Measurements from ENCODE around the gene PLXNB3. TPM values are rescaled to one million over a fixed set of nuclear protein-coding genes. Genes with fewer than 3 reads are reported as not detected.
A peak's percentile ranks its signal among the peaks of the same experiment; 100 is the strongest.

Gene PLXNB3
- polyA plus RNA-seq (2012; ENCODE audit: low read depth, missing spikeins): 0.03 TPM

- no peak for TF ChIP-seq PAX5 (IDR thresholded peaks at IDR 0.05; ENCODE audit: insufficient read depth, low read length, severe bottlenecking)
- TF ChIP-seq POLR2AphosphoS5 (IDR thresholded peaks at IDR 0.05; ENCODE audit: low read depth, low read length): no peak
- TF ChIP-seq POU2F2 (IDR thresholded peaks at IDR 0.05; ENCODE audit: low read depth, low read length): no peak
- no peak for TF ChIP-seq TAF1 (IDR thresholded peaks at IDR 0.05; ENCODE audit: low read depth, low read length)
- no peak for TF ChIP-seq POLR2A (IDR thresholded peaks at IDR 0.05; ENCODE audit: low read depth, low read length)
- TF ChIP-seq SPI1 (IDR thresholded peaks at IDR 0.05; ENCODE audit: low read depth, low read length): no peak
- FAIRE-seq (peak; percentile 97), DNase-seq (ENCODE audit: insufficient read length, low spot score) (peak; percentile 64)
Observed at GRCh38 chrX:153763989-153764755, at the start of gene PLXNB3. PLXNB3 (plus strand) TSS chrX:153764249; CDS start chrX:153765536, 1,287 bp downstream.

- DNase-seq (ENCODE audit: insufficient read length, low spot score): no peak
- FAIRE-seq: no peak
- TF ChIP-seq POU2F2 (IDR thresholded peaks at IDR 0.05; ENCODE audit: low read depth, low read length) (no peak), TAF1 (IDR thresholded peaks at IDR 0.05; ENCODE audit: low read depth, low read length) (no peak), POLR2A (IDR thresholded peaks at IDR 0.05; ENCODE audit: low read depth, low read length) (no peak), PAX5 (IDR thresholded peaks at IDR 0.05; ENCODE audit: insufficient read depth, low read length, severe bottlenecking) (no peak), POLR2AphosphoS5 (IDR thresholded peaks at IDR 0.05; ENCODE audit: low read depth, low read length) (no peak), SPI1 (IDR thresholded peaks at IDR 0.05; ENCODE audit: low read depth, low read length) (no peak)
Observed at GRCh38 chrX:153714256-153714655, 49.8 kb upstream of the PLXNB3 start.

- no peak for TF ChIP-seq PAX5 (IDR thresholded peaks at IDR 0.05; ENCODE audit: insufficient read depth, low read length, severe bottlenecking)
- TF ChIP-seq POLR2A (IDR thresholded peaks at IDR 0.05; ENCODE audit: low read depth, low read length): no peak
- no peak for TF ChIP-seq POLR2AphosphoS5 (IDR thresholded peaks at IDR 0.05; ENCODE audit: low read depth, low read length)
- no peak for TF ChIP-seq POU2F2 (IDR thresholded peaks at IDR 0.05; ENCODE audit: low read depth, low read length)
- TF ChIP-seq TAF1 (IDR thresholded peaks at IDR 0.05; ENCODE audit: low read depth, low read length): no peak
- TF ChIP-seq SPI1 (IDR thresholded peaks at IDR 0.05; ENCODE audit: low read depth, low read length): no peak
- FAIRE-seq (no peak), DNase-seq (ENCODE audit: insufficient read length, low spot score) (no peak)
Observed at GRCh38 chrX:153717445-153717844, 46.6 kb upstream of the PLXNB3 start.

GRCh38 chrX:153719238-153719637 lies 44.8 kb upstream of the PLXNB3 start:
- FAIRE-seq (no peak), DNase-seq (ENCODE audit: insufficient read length, low spot score) (no peak)
- TF ChIP-seq POLR2A (IDR thresholded peaks at IDR 0.05; ENCODE audit: low read depth, low read length) (no peak), POLR2AphosphoS5 (IDR thresholded peaks at IDR 0.05; ENCODE audit: low read depth, low read length) (no peak), TAF1 (IDR thresholded peaks at IDR 0.05; ENCODE audit: low read depth, low read length) (no peak), PAX5 (IDR thresholded peaks at IDR 0.05; ENCODE audit: insufficient read depth, low read length, severe bottlenecking) (no peak), POU2F2 (IDR thresholded peaks at IDR 0.05; ENCODE audit: low read depth, low read length) (no peak), SPI1 (IDR thresholded peaks at IDR 0.05; ENCODE audit: low read depth, low read length) (no peak)

- no peak for TF ChIP-seq PAX5 (IDR thresholded peaks at IDR 0.05; ENCODE audit: insufficient read depth, low read length, severe bottlenecking)
- TF ChIP-seq TAF1 (IDR thresholded peaks at IDR 0.05; ENCODE audit: low read depth, low read length): no peak
- no peak for TF ChIP-seq SPI1 (IDR thresholded peaks at IDR 0.05; ENCODE audit: low read depth, low read length)
- no peak for TF ChIP-seq POU2F2 (IDR thresholded peaks at IDR 0.05; ENCODE audit: low read depth, low read length)
- TF ChIP-seq POLR2AphosphoS5 (IDR thresholded peaks at IDR 0.05; ENCODE audit: low read depth, low read length): no peak
- no peak for TF ChIP-seq POLR2A (IDR thresholded peaks at IDR 0.05; ENCODE audit: low read depth, low read length)
- DNase-seq (ENCODE audit: insufficient read length, low spot score) (no peak), FAIRE-seq (no peak)
Observed at GRCh38 chrX:153719701-153720100, 44.3 kb upstream of the PLXNB3 start.

GRCh38 chrX:153722704-153723350 lies 41.2 kb upstream of the PLXNB3 start:
- DNase-seq (ENCODE audit: insufficient read length, low spot score): no peak
- peak; percentile 52 for FAIRE-seq
- TF ChIP-seq SPI1 (IDR thresholded peaks at IDR 0.05; ENCODE audit: low read depth, low read length): no peak

- FAIRE-seq (peak; percentile 79), DNase-seq (ENCODE audit: insufficient read length, low spot score) (peak; percentile 54)
- TF ChIP-seq POLR2AphosphoS5 (IDR thresholded peaks at IDR 0.05; ENCODE audit: low read depth, low read length) (no peak), PAX5 (IDR thresholded peaks at IDR 0.05; ENCODE audit: insufficient read depth, low read length, severe bottlenecking) (no peak), SPI1 (IDR thresholded peaks at IDR 0.05; ENCODE audit: low read depth, low read length) (no peak), POLR2A (IDR thresholded peaks at IDR 0.05; ENCODE audit: low read depth, low read length) (no peak), POU2F2 (IDR thresholded peaks at IDR 0.05; ENCODE audit: low read depth, low read length) (no peak), TAF1 (IDR thresholded peaks at IDR 0.05; ENCODE audit: low read depth, low read length) (no peak)
Observed at GRCh38 chrX:153723351-153724251, 40.4 kb upstream of the PLXNB3 start.

- TF ChIP-seq TAF1 (IDR thresholded peaks at IDR 0.05; ENCODE audit: low read depth, low read length) (peak; percentile 41; the same call in 1 of the 2 replicates), PAX5 (IDR thresholded peaks at IDR 0.05; ENCODE audit: insufficient read depth, low read length, severe bottlenecking) (no peak), POLR2A (IDR thresholded peaks at IDR 0.05; ENCODE audit: low read depth, low read length) (peak; percentile 31; the same call in 1 of the 2 replicates), POLR2AphosphoS5 (IDR thresholded peaks at IDR 0.05; ENCODE audit: low read depth, low read length) (no peak; the same call in 1 of the 2 replicates), SPI1 (IDR thresholded peaks at IDR 0.05; ENCODE audit: low read depth, low read length) (peak; percentile 16; the same call in 1 of the 2 replicates), POU2F2 (IDR thresholded peaks at IDR 0.05; ENCODE audit: low read depth, low read length) (no peak)
- DNase-seq (ENCODE audit: insufficient read length, low spot score) (peak; percentile 86), FAIRE-seq (peak; percentile 87)
Observed at GRCh38 chrX:153724252-153725038, 39.6 kb upstream of the PLXNB3 start, which contains the start of the genes ABCD1 and BCAP31. ABCD1 (plus strand) TSS chrX:153724856; CDS start chrX:153725267, 411 bp downstream. BCAP31 (minus strand) TSS chrX:153724387; CDS start chrX:153723244, 1,143 bp downstream.
